Activated T-helper 1 cell treated with anti-CD3 and anti-CD28 coated beads, Interleukin-12 subunit alpha, Interleukin-12 subunit beta, Interleukin-2, Interleukin-4 antibody, amounts not matched to agents 30 ng/mL and 10 ng/mL and 1 ng/mL, durations not matched to agents 14 hours and 24 hours and 36 hours (primary cell): Measurements from ENCODE around the gene MED19. TPM values are rescaled to one million over a fixed set of nuclear protein-coding genes. Genes with fewer than 3 reads are reported as not detected.

Source experiments
- DNase-seq: peaks from one replicate; pipeline ENCODE4 v3.0.0; 2021; ENCODE audit warnings: low spot score
- H3K27ac Mint-ChIP-seq: one replicate; pipeline ENCODE4 v1.8.0; 2021; ENCODE audit warnings: mild to moderate bottlenecking, mixed read lengths
- H3K27me3 Mint-ChIP-seq: one replicate; pipeline ENCODE4 v1.8.0; 2022; ENCODE audit warnings: mild to moderate bottlenecking, moderate library complexity, mixed read lengths; ENCODE audit not compliant: insufficient read depth
- H3K36me3 Mint-ChIP-seq: one replicate; pipeline ENCODE4 v1.8.0; 2021; ENCODE audit warnings: low read depth, mixed read lengths
- H3K4me1 Mint-ChIP-seq: one replicate; pipeline ENCODE4 v1.8.0; 2021; ENCODE audit warnings: low read depth, mixed read lengths
- H3K4me3 Mint-ChIP-seq: one replicate; pipeline ENCODE4 v1.8.0; 2021; ENCODE audit warnings: mild to moderate bottlenecking, moderate library complexity, mixed read lengths
- H3K9me3 Mint-ChIP-seq: one replicate; pipeline ENCODE4 v1.8.0; 2021; ENCODE audit warnings: mixed read lengths
- intact Hi-C: fragments of 100-400 bp; cut with micrococcal nuclease; formaldehyde crosslinking; loops from one replicate; pipeline ENCODE4 v1.15.1; 2024
- total RNA-seq: library from RNA; stranded (reverse); gene quantifications from 2 replicates; pipeline ENCODE4 v1.2.3, GENCODE V29; 2022

MED19 gene
- total RNA-seq, 1 donor from 2014 or later, result 14.9 TPM

- Mint-ChIP-seq H3K27me3 (no peaks in the 10 kb centered on the region), H3K9me3 (no peaks in the 10 kb centered on the region), H3K36me3 (peaks cover 25% of the 10 kb centered on the region), H3K4me3 (peak overlapping the region; percentile 96), H3K4me1 (peaks cover 18% of the 10 kb centered on the region), H3K27ac (peak overlapping the region; percentile 95)
- DNase-seq, result no peak
- intact Hi-C loops, result loop anchor here (5.0 kb wide), 2 partner anchors 144 to 336 kb away; partner anchors contain the start of gene TNKS1BP1
Observed at GRCh38 chr11:57658023-57658361, 54.0 kb downstream of the MED19 start.

DNA sequence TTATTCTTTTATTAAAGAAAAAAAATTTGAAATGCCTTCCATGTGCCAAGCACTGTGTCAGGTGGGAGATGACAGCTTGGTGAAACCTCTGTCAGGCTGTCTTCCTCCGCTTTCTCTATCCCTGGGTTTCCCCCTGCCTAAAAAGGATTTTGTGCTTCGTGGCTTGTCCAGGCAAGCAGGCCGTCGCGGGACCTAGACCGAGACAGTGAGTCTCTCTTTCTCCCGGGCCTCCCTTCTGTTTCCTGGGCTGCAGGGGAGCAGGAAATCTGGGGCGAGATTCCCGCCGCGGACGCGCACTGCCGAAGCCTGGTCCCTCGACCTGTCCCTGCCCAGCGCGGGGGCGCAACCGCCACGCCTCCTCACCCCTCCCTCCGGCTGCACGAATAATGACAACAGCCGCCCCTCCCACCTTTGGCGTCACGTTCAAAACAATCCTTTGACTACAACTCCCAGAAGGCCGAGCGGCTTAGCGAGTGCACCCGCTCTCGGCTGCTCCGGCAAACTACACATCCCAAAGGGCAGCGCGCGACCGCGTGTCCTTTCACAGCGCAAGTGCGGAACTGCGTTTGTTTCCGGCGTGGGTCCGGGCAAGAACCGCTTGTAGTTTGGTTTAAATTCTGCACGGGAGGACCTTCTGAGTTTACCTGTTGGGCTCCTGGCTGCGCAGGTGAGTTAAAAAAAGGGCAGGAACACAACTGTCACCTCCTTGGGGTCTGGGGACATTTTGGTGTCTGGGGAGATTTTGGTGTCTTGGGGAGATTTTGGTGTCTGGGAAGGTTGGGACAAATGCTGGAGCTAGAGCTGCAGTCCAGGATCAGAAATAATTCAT is 54.6 kb downstream of the MED19 start, which contains the start of gene CLP1:
TSS of gene CLP1 (plus strand) at position 569 of the 829 bp plus-strand sequence. CDS start 1,715 bp downstream, outside the sequence.
- Mint-ChIP-seq H3K4me3 (peak within 1 kb of the TSS; percentile 96), H3K27me3 (no peaks in the 10 kb centered on the region), H3K4me1 (peaks cover 18% of the 10 kb centered on the region), H3K27ac (peak within 1 kb of the TSS; percentile 95), H3K36me3 (peaks cover 22% of the 10 kb centered on the region), H3K9me3 (no peaks in the 10 kb centered on the region)
- intact Hi-C loops, result loop anchor here (1.0 to 5.0 kb wide), 10 partner anchors 8 to 921 kb away; partner anchors contain the start of genes MED19, SELENOH, TIMM10 and TMX2
- DNase-seq, result peak; percentile 99

GRCh38 chr11:57656885-57657193 is 55.2 kb downstream of the MED19 start:
- H3K27me3 Mint-ChIP-seq, result no peaks in the 10 kb centered on the region
- peaks cover 19% of the 10 kb centered on the region for H3K36me3 Mint-ChIP-seq
- peak overlapping the region; percentile 96 for H3K4me3 Mint-ChIP-seq
- no peak for DNase-seq
- peak overlapping the region; percentile 49 for H3K27ac Mint-ChIP-seq
- peaks cover 18% of the 10 kb centered on the region for H3K4me1 Mint-ChIP-seq
- intact Hi-C loops, result loop anchor here (1.0 to 5.0 kb wide), 10 partner anchors 8 to 921 kb away; partner anchors contain the start of genes MED19, SELENOH, TIMM10 and TMX2
- H3K9me3 Mint-ChIP-seq, result no peaks in the 10 kb centered on the region

Other genes starting within 250 kb of the MED19 start
- gene SLC43A1, start 196.5 kb downstream of the MED19 start, total RNA-seq, result 29.1 and 30.3 TPM in 2 replicates
- gene TIMM10, start 181.5 kb downstream of the MED19 start, total RNA-seq, result 98.2 and 99.6 TPM in 2 replicates
- gene SMTNL1, start 174.6 kb downstream of the MED19 start, total RNA-seq, result not detected in 2 replicates
- 155 and 163 TPM in 2 replicates for gene UBE2L6, start 144.5 kb downstream of the MED19 start, total RNA-seq
- gene SERPING1, start 114.5 kb downstream of the MED19 start, total RNA-seq, result not detected in 2 replicates
- 0.26 and 0.39 TPM in 2 replicates for gene YPEL4, start 62.3 kb downstream of the MED19 start, total RNA-seq
- 17.8 and 19.1 TPM in 2 replicates for gene CLP1, start 54.5 kb downstream of the MED19 start, total RNA-seq
- gene ZDHHC5, start 44.1 kb downstream of the MED19 start, total RNA-seq, result 78.4 and 79.1 TPM in 2 replicates
- 95.9 and 96.8 TPM in 2 replicates for gene TMX2, start 378 bp upstream of the MED19 start, total RNA-seq
- 211 and 232 TPM in 2 replicates for gene SELENOH, start 29.3 kb upstream of the MED19 start, total RNA-seq
- 0.07 TPM in 1 of 2 replicates, not detected in the other for gene BTBD18, start 39.6 kb upstream of the MED19 start, total RNA-seq
- gene CTNND1, start 49.6 kb upstream of the MED19 start, total RNA-seq, result 6.4 and 9.9 TPM in 2 replicates